Adrenal gland (tissue), 12 donors: ENCODE measurements around the gene NYNRIN. TPM values are rescaled to one million over a fixed set of nuclear protein-coding genes. Genes with fewer than 3 reads are reported as not detected.

Experiments
- DNase-seq, 7 donors: peaks; one replicate each; pipeline ENCODE4 v3.0.0-alpha.2; 2019 to 2020
- H3K27ac ChIP-seq, 5 donors: fragments of 200-600 bp; sonication (generic) in 4 of 5; 1 replicate in 3 of 5; 2 replicates in 2 of 5; pipeline versions ENCODE4 v1.5.1 to v1.8.0; 2016 to 2020; ENCODE audit warnings: mild to moderate bottlenecking in 1 of 5
- H3K27me3 ChIP-seq: fragments of 200-600 bp; 2 replicates; pipeline ENCODE4 v1.8.0; 2021
- H3K36me3 ChIP-seq, 2 donors: fragments of 200-600 bp; replicated peaks in 1 of 2; 1 replicate in 1 of 2; 2 replicates in 1 of 2; pipeline versions ENCODE4 v1.5.1 to v1.8.0; 2018 to 2022
- H3K4me1 ChIP-seq, 2 donors: fragments of 200-600 bp; replicated peaks in 1 of 2; 1 replicate in 1 of 2; 2 replicates in 1 of 2; pipeline versions ENCODE4 v1.5.1 to v1.8.0; 2018 to 2021
- H3K4me3 ChIP-seq, 4 donors: fragments of 200-600 bp; sonication (generic) in 3 of 4; one replicate each; pipeline ENCODE4 v1.5.1; 2016 to 2018
- H3K9me3 ChIP-seq, 3 donors: fragments of 200-600 bp; sonication (generic) in 1 of 3; replicated peaks in 1 of 3; 1 replicate in 2 of 3; 2 replicates in 1 of 3; pipeline versions ENCODE4 v1.5.1 to v1.8.0; 2016 to 2021
- POLR2A ChIP-seq, 2 donors: fragments of 450-650 bp; IDR thresholded peaks; one replicate each; pipeline ENCODE4 v1.6.1; 2017; ENCODE audit warnings: antibody characterized with exemption in 2 of 2, mild to moderate bottlenecking in 2 of 2, moderate library complexity in 1 of 2
- WGBS, 4 donors: extraction: QIAGEN DNeasy Blood & Tissue Kit in 2 of 4; methylation state at CpG; one replicate each; pipeline versions ENCODE4 v1.1.5 to v1.1.7; 2013 to 2017; 5-methylcytosine and 5-hydroxymethylcytosine counted together
- intact Hi-C, 2 donors: fragments of 100-400 bp; cut with DNase I; formaldehyde crosslinking; loops; one replicate each; pipeline versions ENCODE4 v1.14.1 to v1.15.0; 2022 to 2023
- polyA plus RNA-seq, 3 donors: library from polyadenylated mRNA; stranded (reverse); fragments of 200-250 nt in 2 of 3; fragments of 350-450 nt in 1 of 3; fragmentation: Illumina TruSeq in 1 of 3; extraction: RNeasy Lipid Tissue Mini Kit (QIAGEN cat#74804) in 1 of 3; gene quantifications; one replicate each; pipeline ENCODE4 v1.2.3, GENCODE V29; 2013 to 2014
- total RNA-seq, 9 donors: library from RNA; depleted of rRNA in 4 of 9; stranded (reverse); fragments of >200 nt in 4 of 9; fragments of 120-200 nt in 1 of 9; fragmentation: NEBNext Ultra II Directional in 1 of 9; extraction: Animal tissue kit (Norgen Biotek cat#: 25700) in 1 of 9; gene quantifications; one replicate each; pipeline versions ENCODE4 v1.1.0 to v1.2.4, GENCODE V29; 2013 to 2023
- TF ChIP-seq, protein P1 (sequence below), 6 experiments: fragments of 450-650 bp in 4 of 6; fragments of 200-600 bp in 2 of 6; sonication (generic) in 1 of 6; IDR thresholded peaks; 1 replicate in 5 of 6; 2 replicates in 1 of 6; pipeline versions ENCODE4 v1.5.1 to v1.8.0; 2016 to 2021; ENCODE audit warnings: antibody characterized with exemption in 6 of 6, mild to moderate bottlenecking in 2 of 6, moderate library complexity in 1 of 6
- donor health status: healthy with polysubstance abuse.
- donor health status: Bipolar disorder and iron deficiency.
- donor health status: DM: yes; HTN: yes; CAD: no.
- donor health status: DM: no; HTN: no; CAD: no.
- donor health status: DM: no; HTN: no; CAD: no.
- donor health status: DM: yes; HTN: yes; CAD: no.

NYNRIN gene
- total and polyA plus RNA-seq, 12 donors, result 2.2 to 11.0 (median 6.7) TPM

DNA sequence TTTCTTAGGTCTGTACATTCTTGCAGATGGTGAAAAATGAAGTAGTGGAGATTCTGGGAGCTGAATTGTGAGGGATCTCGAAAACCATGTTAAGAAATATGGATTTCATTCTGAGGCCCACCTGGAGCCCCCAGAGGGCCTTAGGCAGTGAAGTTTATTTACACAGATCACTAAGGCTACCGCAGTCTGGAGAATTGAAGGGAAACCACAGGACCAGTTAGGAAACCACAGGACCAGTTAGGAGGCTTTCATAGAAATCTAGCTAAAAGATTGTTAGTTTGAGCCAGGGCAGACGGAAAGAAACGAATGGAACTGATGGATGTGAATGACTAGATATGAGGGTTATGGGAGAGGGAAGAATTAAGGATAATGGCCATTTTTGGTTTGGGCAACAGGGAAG is 23.5 kb downstream of the NYNRIN start:
- intact Hi-C loops, result no loop called here
- WGBS, 4 donors, result 60 to 70% (median 63%) methylated on average over 4 of the region's 4 CpGs

DNA sequence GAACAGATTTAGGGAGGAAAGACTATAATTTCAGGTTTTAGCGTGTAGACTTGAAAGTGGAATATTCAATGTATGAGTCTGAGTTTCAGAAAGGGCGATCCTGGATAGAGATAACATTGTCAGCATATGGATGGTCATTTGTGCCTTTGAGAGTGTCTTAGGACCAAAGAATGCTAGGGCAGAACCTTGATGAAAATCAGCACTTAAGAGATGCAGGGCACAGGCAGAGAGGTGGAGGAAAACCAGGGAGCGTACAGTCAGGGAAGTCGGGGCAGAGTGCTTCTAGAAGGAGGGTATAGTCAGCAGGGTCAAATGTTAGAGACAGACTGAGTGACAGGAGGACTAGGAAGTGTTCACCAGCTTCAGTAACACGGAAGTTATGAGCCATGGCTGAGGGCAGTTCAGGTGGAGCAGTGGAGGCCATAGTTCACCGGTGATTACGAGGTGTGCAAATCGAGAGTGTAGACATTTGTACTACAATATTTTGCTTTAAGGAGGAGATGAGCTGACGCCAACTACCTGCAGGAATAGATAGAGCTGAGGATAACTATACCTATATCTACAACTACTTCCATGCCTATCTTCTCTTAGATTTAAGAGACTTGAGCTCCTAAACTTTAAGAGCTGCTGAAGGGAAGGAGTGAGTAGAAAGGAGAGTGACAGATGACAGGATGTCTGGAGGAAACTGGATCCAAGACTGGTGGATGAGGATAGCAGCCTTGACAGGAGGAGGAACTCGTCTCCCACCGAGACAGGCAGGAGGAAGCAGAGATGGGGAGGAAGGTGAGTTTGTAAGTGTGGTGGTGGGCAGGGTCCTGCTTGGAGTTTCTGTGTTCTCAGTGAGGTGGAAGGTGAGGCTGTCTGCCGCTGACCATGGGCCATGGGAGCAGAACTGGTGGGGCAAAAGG is 24.1 kb downstream of the NYNRIN start:
- Histone ChIP-seq H3K36me3 (no peaks in the 10 kb centered on the region), H3K27me3 (no peaks in the 10 kb centered on the region), H3K9me3 (no peaks in the 10 kb centered on the region), H3K4me3 (no peak overlapping the region), H3K4me1 (peaks cover 18 to 27% of the 10 kb centered on the region in 2 donors), H3K27ac (no peak overlapping the region)
- TF ChIP-seq, protein P1, sequence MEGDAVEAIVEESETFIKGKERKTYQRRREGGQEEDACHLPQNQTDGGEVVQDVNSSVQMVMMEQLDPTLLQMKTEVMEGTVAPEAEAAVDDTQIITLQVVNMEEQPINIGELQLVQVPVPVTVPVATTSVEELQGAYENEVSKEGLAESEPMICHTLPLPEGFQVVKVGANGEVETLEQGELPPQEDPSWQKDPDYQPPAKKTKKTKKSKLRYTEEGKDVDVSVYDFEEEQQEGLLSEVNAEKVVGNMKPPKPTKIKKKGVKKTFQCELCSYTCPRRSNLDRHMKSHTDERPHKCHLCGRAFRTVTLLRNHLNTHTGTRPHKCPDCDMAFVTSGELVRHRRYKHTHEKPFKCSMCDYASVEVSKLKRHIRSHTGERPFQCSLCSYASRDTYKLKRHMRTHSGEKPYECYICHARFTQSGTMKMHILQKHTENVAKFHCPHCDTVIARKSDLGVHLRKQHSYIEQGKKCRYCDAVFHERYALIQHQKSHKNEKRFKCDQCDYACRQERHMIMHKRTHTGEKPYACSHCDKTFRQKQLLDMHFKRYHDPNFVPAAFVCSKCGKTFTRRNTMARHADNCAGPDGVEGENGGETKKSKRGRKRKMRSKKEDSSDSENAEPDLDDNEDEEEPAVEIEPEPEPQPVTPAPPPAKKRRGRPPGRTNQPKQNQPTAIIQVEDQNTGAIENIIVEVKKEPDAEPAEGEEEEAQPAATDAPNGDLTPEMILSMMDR (IDR thresholded peaks at IDR 0.05), result no peak
- no peak for TF ChIP-seq POLR2A (IDR thresholded peaks at IDR 0.05)
- intact Hi-C loops, result no loop called here
- WGBS, 4 donors, result 69 to 83% (median 72%) methylated on average over 12 of the region's 12 CpGs
- peak in 2 of 7 donors; percentile 4 to 12 for DNase-seq

More for the DNA sequence above, 23.5 kb downstream of the NYNRIN start:
- TF ChIP-seq POLR2A (IDR thresholded peaks at IDR 0.05), result no peak
- TF ChIP-seq, protein P1 (IDR thresholded peaks at IDR 0.05), result no peak
- Histone ChIP-seq H3K27ac (no peak overlapping the region), H3K4me3 (no peak overlapping the region), H3K27me3 (no peaks in the 10 kb centered on the region), H3K9me3 (no peaks in the 10 kb centered on the region), H3K4me1 (peaks cover 18 to 29% of the 10 kb centered on the region in 2 donors), H3K36me3 (no peaks in the 10 kb centered on the region)
- DNase-seq, result no peak

- no peak for TF ChIP-seq POLR2A (IDR thresholded peaks at IDR 0.05)
- TF ChIP-seq, protein P1 (IDR thresholded peaks at IDR 0.05), result no peak
- WGBS, 4 donors, result 14 to 27% (median 21%) methylated on average over 3 of the region's 3 CpGs
- intact Hi-C loops, result no loop called here
- Histone ChIP-seq H3K27me3 (no peaks in the 10 kb centered on the region), H3K36me3 (no peaks in the 10 kb centered on the region), H3K9me3 (no peaks in the 10 kb centered on the region), H3K4me1 (peaks cover 19 to 23% of the 10 kb centered on the region in 2 donors), H3K27ac (peak overlapping the region in 2 of 5 donors; percentile 2 to 57), H3K4me3 (no peak overlapping the region)
- DNase-seq, result peak in 6 of 7 donors; percentile 6 to 60 (median 46)
Observed at GRCh38 chr14:24425704-24426103, 26.9 kb downstream of the NYNRIN start.

GRCh38 chr14:24426150-24426911 is 27.5 kb downstream of the NYNRIN start:
- Histone ChIP-seq H3K9me3 (no peaks in the 10 kb centered on the region), H3K36me3 (no peaks in the 10 kb centered on the region), H3K27me3 (no peaks in the 10 kb centered on the region), H3K4me3 (no peak overlapping the region), H3K4me1 (peaks cover 24 to 29% of the 10 kb centered on the region in 2 donors), H3K27ac (peak overlapping the region in 1 of 5 donors; percentile 57)
- intact Hi-C loops, result no loop called here
- DNase-seq, result no peak
- 87 to 94% (median 93%) methylated on average over 2 of the region's 2 CpGs for WGBS, 4 donors
- no peak for TF ChIP-seq POLR2A (IDR thresholded peaks at IDR 0.05)
- TF ChIP-seq, protein P1 (IDR thresholded peaks at IDR 0.05), result no peak
